ENCODE measurements around the gene WASF1. TPM values are rescaled to one million over a fixed set of nuclear protein-coding genes. Genes with fewer than 3 reads are reported as not detected.

WASF1 gene
- total and polyA plus RNA-seq, 2 donors (not counting 3 experiments of a cell fraction or from before 2014, with no cell fraction given): 20.9 to 27.5 TPM

- dilution Hi-C loops (cut with MboI; ENCODE audit: extremely low pct_ligation_motif_present, low sequenced_read_pairs): no loop called here
- CTCF ChIA-PET: no interaction called here
These were observed 65.5 kb downstream of the WASF1 start for GRCh38 chr6:110114004-110114403.

More at GRCh38 chr6:110114004-110114403, 65.5 kb downstream of the WASF1 start:
- H3K9me3 ChIP-seq (replicated peaks; ENCODE audit: control insufficient read depth, insufficient read depth, low read length): no peaks in the 10 kb centered on the region
- no peaks in the 10 kb centered on the region for H4K20me1 ChIP-seq (replicated peaks; ENCODE audit: control insufficient read depth, extremely low read depth, insufficient read depth, low read length)
- H3K27ac ChIP-seq (ENCODE audit: insufficient read depth, low read depth, low read length): no peak overlapping the region
- no peaks in the 10 kb centered on the region for H3K27me3 ChIP-seq (ENCODE audit: control insufficient read depth in 2 of 2, insufficient read depth in 2 of 2, low read length in 2 of 2)
- no peak overlapping the region for H3K9ac ChIP-seq (replicated peaks; ENCODE audit: extremely low read depth, insufficient read depth, low read length)
- no peaks in the 10 kb centered on the region for H3K79me2 ChIP-seq (ENCODE audit: control insufficient read depth, insufficient read depth, low read length)
- no peak overlapping the region for H2AFZ ChIP-seq (ENCODE audit: low read depth, low read length)
- BruUV-seq (replicated peaks): no TSS peak
- no peaks in the 10 kb centered on the region for H3K36me3 ChIP-seq (ENCODE audit: control insufficient read depth in 2 of 2, extremely low read depth in 1 of 2, insufficient read depth in 2 of 2, low read length in 2 of 2)
- H3K4me1 ChIP-seq (ENCODE audit: control insufficient read depth, extremely low read depth, insufficient read depth, low read length): no peaks in the 10 kb centered on the region
- DNase-seq (ENCODE audit: low read depth, low spot score) (no peak), FAIRE-seq (no peak)
- no peak overlapping the region for H3K4me2 ChIP-seq (ENCODE audit: insufficient read depth, low read length)
- intact Hi-C loops (cut with micrococcal nuclease): no loop called here
- POLR2A ChIA-PET: no interaction called here
- H3K4me3 ChIP-seq (replicated peaks in 1 of 3; ENCODE audit: insufficient read depth in 1 of 3, low read depth in 1 of 3, low read length in 3 of 3): no peak overlapping the region
- TF ChIP-seq CTCF (IDR thresholded peaks at IDR 0.05; ENCODE audit: extremely low read depth in 1 of 2, insufficient read depth in 1 of 2, low read depth in 1 of 2, low read length in 2 of 2) (no peak), GATA2 (IDR thresholded peaks at IDR 0.05; ENCODE audit: insufficient read depth, insufficient read length, low read depth, low read length) (no peak), FOS (IDR thresholded peaks at IDR 0.05; ENCODE audit: borderline replicate concordance, insufficient read depth, low read length) (no peak), POLR2AphosphoS5 (IDR thresholded peaks at IDR 0.05; ENCODE audit: insufficient read depth, low read depth, low read length) (no peak), POLR2A (IDR thresholded peaks at IDR 0.05; ENCODE audit: low read depth, low read length) (no peak), EZH2 (IDR thresholded peaks at IDR 0.05; ENCODE audit: borderline replicate concordance, low read depth, low read length, severe bottlenecking) (no peak), JUN (IDR thresholded peaks at IDR 0.05; ENCODE audit: borderline replicate concordance, insufficient read depth, insufficient read length, low read depth) (no peak), MYC (IDR thresholded peaks at IDR 0.05; ENCODE audit: low read depth, low read length) (no peak)
- TF ChIP-seq, protein P1, sequence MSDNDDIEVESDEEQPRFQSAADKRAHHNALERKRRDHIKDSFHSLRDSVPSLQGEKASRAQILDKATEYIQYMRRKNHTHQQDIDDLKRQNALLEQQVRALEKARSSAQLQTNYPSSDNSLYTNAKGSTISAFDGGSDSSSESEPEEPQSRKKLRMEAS (IDR thresholded peaks at IDR 0.05; ENCODE audit: insufficient read depth, insufficient read length): no peak
- H3K9me1 ChIP-seq (replicated peaks; ENCODE audit: control insufficient read depth, extremely low read depth, insufficient read depth, low read length): no peaks in the 10 kb centered on the region
